Cardiac fibroblast (primary cell): ENCODE data around the gene ADH7.

Source experiments
- DNase-seq, 2 donors: peaks; one replicate each; pipeline versions ENCODE4 v3.0.0 to v3.0.0-alpha.2; 2010; ENCODE audit warnings: low read depth in 2 of 2
- H3K4me3 ChIP-seq, 2 donors: replicated peaks in 1 of 2; 1 replicate in 1 of 2; 2 replicates in 1 of 2; pipeline ENCODE4 v1.5.1; 2011; ENCODE audit warnings: low read depth in 2 of 2, low read length in 2 of 2, mild to moderate bottlenecking in 2 of 2, moderate library complexity in 1 of 2
- CTCF ChIP-seq: IDR thresholded peaks from one replicate; pipeline ENCODE4 v1.5.1; 2011; ENCODE audit warnings: low read depth, mild to moderate bottlenecking, low read length, inconsistent platforms

Gene ADH7

GRCh38 chr4:99457270-99457669 is 22.1 kb upstream of the ADH7 start:
- H3K4me3 ChIP-seq: no peak overlapping the region
- peak; percentile 18 to 36 for DNase-seq
- TF ChIP-seq CTCF: peak; percentile 26

GRCh38 chr4:99447513-99447912 is 12.4 kb upstream of the ADH7 start:
- TF ChIP-seq CTCF: no peak
- no peak for DNase-seq
- no peak overlapping the region for H3K4me3 ChIP-seq

- TF ChIP-seq CTCF: no peak
- peak; percentile 70 to 80 for DNase-seq
These were observed 11.9 kb upstream of the ADH7 start for GRCh38 chr4:99447079-99447478.

GRCh38 chr4:99438405-99438780 is 3.3 kb upstream of the ADH7 start:
- DNase-seq: no peak
- H3K4me3 ChIP-seq: no peak overlapping the region
- no peak for TF ChIP-seq CTCF

More at GRCh38 chr4:99447079-99447478, 11.9 kb upstream of the ADH7 start:
- no peak overlapping the region for H3K4me3 ChIP-seq

GRCh38 chr4:99437723-99438404 is 2.7 kb upstream of the ADH7 start:
- no peak for DNase-seq
- no peak overlapping the region for H3K4me3 ChIP-seq
- no peak for TF ChIP-seq CTCF

GRCh38 chr4:99436976-99437722 is 2.0 kb upstream of the ADH7 start:
- no peak for TF ChIP-seq CTCF
- DNase-seq: no peak
- no peak overlapping the region for H3K4me3 ChIP-seq
